Neuronal stem cell (in vitro differentiated cells): ENCODE measurements around the gene ZBTB49. TPM values are rescaled to one million over a fixed set of nuclear protein-coding genes. Genes with fewer than 3 reads are reported as not detected.

Experiments
- DNase-seq: peaks from one replicate; pipeline ENCODE4 v3.0.0-alpha.2; 2013; ENCODE audit warnings: low spot score
- H2AFZ ChIP-seq: one replicate; pipeline ENCODE4 v1.6.1; 2013; ENCODE audit warnings: mild to moderate bottlenecking, low read length, inconsistent platforms
- H2AK5ac ChIP-seq: 2 replicates; pipeline ENCODE4 v1.6.1; 2013; ENCODE audit warnings: low read depth, mild to moderate bottlenecking, inconsistent platforms, low read length, moderate library complexity, mixed read lengths
- H2BK120ac ChIP-seq: 2 replicates; pipeline ENCODE4 v1.6.1; 2013; ENCODE audit warnings: low read depth, mild to moderate bottlenecking, inconsistent platforms, low read length, moderate library complexity, mixed read lengths
- H2BK12ac ChIP-seq: one replicate; pipeline ENCODE4 v1.6.1; 2013; ENCODE audit warnings: low read length, inconsistent platforms
- H2BK15ac ChIP-seq: 2 replicates; pipeline ENCODE4 v1.6.1; 2013; ENCODE audit warnings: mild to moderate bottlenecking, low read length, inconsistent platforms, mixed read lengths
- H2BK5ac ChIP-seq: one replicate; pipeline ENCODE4 v1.6.1; 2013; ENCODE audit warnings: inconsistent platforms, mild to moderate bottlenecking, low read length, moderate library complexity
- H3K14ac ChIP-seq: one replicate; pipeline ENCODE4 v1.6.1; 2013; ENCODE audit warnings: low read length, inconsistent platforms
- H3K18ac ChIP-seq: 2 replicates; pipeline ENCODE4 v1.6.1; 2013; ENCODE audit warnings: low read length, inconsistent platforms
- H3K23ac ChIP-seq: 2 replicates; pipeline ENCODE4 v1.6.1; 2013; ENCODE audit warnings: low read depth, mild to moderate bottlenecking, mixed read lengths, low read length, inconsistent platforms; ENCODE audit not compliant: poor library complexity
- H3K27ac ChIP-seq: replicated peaks from 3 replicates; pipeline ENCODE4 v1.5.1; 2013; ENCODE audit warnings: low read length, inconsistent platforms
- H3K27me3 ChIP-seq, 3 experiments: 2 replicates each; pipeline ENCODE4 v1.6.1; 2013; ENCODE audit warnings: low read length in 3 of 3, mild to moderate bottlenecking in 2 of 3, inconsistent platforms in 1 of 3, low read depth in 1 of 3, mixed read lengths in 1 of 3, moderate library complexity in 1 of 3; ENCODE audit not compliant: control insufficient read depth in 3 of 3, insufficient read depth in 3 of 3
- H3K36me3 ChIP-seq, 2 donors: replicated peaks in 1 of 2; 2 replicates each; pipeline ENCODE4 v1.6.1; 2013; ENCODE audit warnings: low read length in 2 of 2; ENCODE audit not compliant: control insufficient read depth in 2 of 2, insufficient read depth in 2 of 2
- H3K4ac ChIP-seq: 2 replicates; pipeline ENCODE4 v1.6.1; 2013; ENCODE audit warnings: inconsistent platforms, mild to moderate bottlenecking, low read length, moderate library complexity
- H3K4me1 ChIP-seq, 2 donors: 1 replicate in 1 of 2; 2 replicates in 1 of 2; pipeline ENCODE4 v1.6.1; 2013; ENCODE audit warnings: low read length in 2 of 2, low read depth in 1 of 2; ENCODE audit not compliant: control insufficient read depth in 2 of 2, insufficient read depth in 1 of 2
- H3K4me2 ChIP-seq: one replicate; pipeline ENCODE4 v1.6.1; 2013; ENCODE audit warnings: mild to moderate bottlenecking, low read length, inconsistent platforms; ENCODE audit not compliant: insufficient read depth, poor library complexity, severe bottlenecking
- H3K4me3 ChIP-seq, 2 donors: 2 replicates each; pipeline ENCODE4 v1.5.1; 2013; ENCODE audit warnings: low read length in 2 of 2, mild to moderate bottlenecking in 2 of 2, inconsistent platforms in 1 of 2, moderate library complexity in 1 of 2
- H3K79me1 ChIP-seq: one replicate; pipeline ENCODE4 v1.6.1; 2013; ENCODE audit warnings: low read depth, mild to moderate bottlenecking, inconsistent platforms, low read length, moderate library complexity
- H3K9ac ChIP-seq: one replicate; pipeline ENCODE4 v1.6.1; 2013; ENCODE audit warnings: mild to moderate bottlenecking, low read depth, low read length, inconsistent platforms; ENCODE audit not compliant: poor library complexity
- H3K9me3 ChIP-seq, 2 donors: replicated peaks in 1 of 2; 2 replicates each; pipeline versions ENCODE3 to v1.6.1; 2013; ENCODE audit warnings: low read length in 2 of 2, mild to moderate bottlenecking in 2 of 2, inconsistent platforms in 1 of 2, low read depth in 1 of 2, mixed read lengths in 1 of 2, moderate library complexity in 1 of 2; ENCODE audit not compliant: control insufficient read depth in 2 of 2, insufficient read depth in 1 of 2
- H4K8ac ChIP-seq: one replicate; pipeline ENCODE4 v1.6.1; 2013; ENCODE audit warnings: low read depth, mild to moderate bottlenecking, inconsistent platforms, low read length, moderate library complexity
- H4K91ac ChIP-seq: one replicate; pipeline ENCODE4 v1.6.1; 2013; ENCODE audit warnings: low read length, low read depth, mild to moderate bottlenecking, inconsistent platforms; ENCODE audit not compliant: poor library complexity
- WGBS, 2 donors: extraction: QIAGEN DNeasy Blood & Tissue Kit; methylation state at CpG; one replicate each; pipeline ENCODE4 v1.1.7; 2013; ENCODE audit warnings: missing lambda C conversion rate in 2 of 2, mixed read lengths in 1 of 2; ENCODE audit not compliant: insufficient read length in 2 of 2, insufficient replicate concordance in 1 of 2; ENCODE audit errors: extremely low coverage in 2 of 2; 5-methylcytosine and 5-hydroxymethylcytosine counted together
- polyA plus RNA-seq, 2 experiments: library from polyadenylated mRNA; stranded (reverse); fragments of 200-250 nt; gene quantifications; one replicate each; pipeline ENCODE4 v1.2.3, GENCODE V29; 2013

The ZBTB49 gene, protein sequence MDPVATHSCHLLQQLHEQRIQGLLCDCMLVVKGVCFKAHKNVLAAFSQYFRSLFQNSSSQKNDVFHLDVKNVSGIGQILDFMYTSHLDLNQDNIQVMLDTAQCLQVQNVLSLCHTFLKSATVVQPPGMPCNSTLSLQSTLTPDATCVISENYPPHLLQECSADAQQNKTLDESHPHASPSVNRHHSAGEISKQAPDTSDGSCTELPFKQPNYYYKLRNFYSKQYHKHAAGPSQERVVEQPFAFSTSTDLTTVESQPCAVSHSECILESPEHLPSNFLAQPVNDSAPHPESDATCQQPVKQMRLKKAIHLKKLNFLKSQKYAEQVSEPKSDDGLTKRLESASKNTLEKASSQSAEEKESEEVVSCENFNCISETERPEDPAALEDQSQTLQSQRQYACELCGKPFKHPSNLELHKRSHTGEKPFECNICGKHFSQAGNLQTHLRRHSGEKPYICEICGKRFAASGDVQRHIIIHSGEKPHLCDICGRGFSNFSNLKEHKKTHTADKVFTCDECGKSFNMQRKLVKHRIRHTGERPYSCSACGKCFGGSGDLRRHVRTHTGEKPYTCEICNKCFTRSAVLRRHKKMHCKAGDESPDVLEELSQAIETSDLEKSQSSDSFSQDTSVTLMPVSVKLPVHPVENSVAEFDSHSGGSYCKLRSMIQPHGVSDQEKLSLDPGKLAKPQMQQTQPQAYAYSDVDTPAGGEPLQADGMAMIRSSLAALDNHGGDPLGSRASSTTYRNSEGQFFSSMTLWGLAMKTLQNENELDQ
- polyA plus RNA-seq (2013, experiment 1 of 2), result 4.5 TPM
- 4.1 TPM for polyA plus RNA-seq (2013, experiment 2 of 2)

GRCh38 chr4:4289941-4290850, at the start of gene ZBTB49, which contains the start of gene LYAR:
TSS of gene ZBTB49 (plus strand) at chr4:4290251. CDS start at chr4:4299946, 9,695 bp downstream.
TSS of gene LYAR (minus strand) at chr4:4290154. CDS start at chr4:4283742, 6,412 bp downstream.
- H3K18ac ChIP-seq, result peak within 1 kb of the TSS; percentile 91
- H3K4me3 ChIP-seq, result peak within 1 kb of the TSS; percentile 72 to 99
- peak within 1 kb of the TSS; percentile 82 for H3K4me2 ChIP-seq
- H3K14ac ChIP-seq, result no peak within 1 kb of the TSS
- H2BK5ac ChIP-seq, result peak within 1 kb of the TSS; percentile 2
- H4K8ac ChIP-seq, result no peak within 1 kb of the TSS
- peak within 1 kb of the TSS; percentile 89 for H3K23ac ChIP-seq
- H2AFZ ChIP-seq, result peak within 1 kb of the TSS; percentile 93
- H3K9ac ChIP-seq, result peak within 1 kb of the TSS; percentile 95
- no peaks in the 10 kb centered on the region for H3K27me3 ChIP-seq
- WGBS, 2 donors, result no CpG with 5 or more reads among the region's 77 CpGs
- H3K36me3 ChIP-seq, result peaks cover 8 to 19% of the 10 kb centered on the region in 2 donors
- no peak within 1 kb of the TSS for H2BK12ac ChIP-seq
- H3K4ac ChIP-seq, result no peak within 1 kb of the TSS
- H4K91ac ChIP-seq, result no peak within 1 kb of the TSS
- H3K27ac ChIP-seq, result no peak within 1 kb of the TSS
- DNase-seq, result peak; percentile 94
- H3K79me1 ChIP-seq, result peaks cover 10% of the 10 kb centered on the region
- no peak within 1 kb of the TSS for H2AK5ac ChIP-seq
- H2BK120ac ChIP-seq, result no peak within 1 kb of the TSS
- no peak within 1 kb of the TSS for H2BK15ac ChIP-seq
- no peaks in the 10 kb centered on the region for H3K9me3 ChIP-seq
- H3K4me1 ChIP-seq, result peaks cover 6 to 13% of the 10 kb centered on the region in 2 donors

GRCh38 chr4:4245172-4245571, 44.9 kb upstream of the ZBTB49 start:
- Histone ChIP-seq H3K14ac (no peak overlapping the region), H3K4ac (no peak overlapping the region), H3K36me3 (peaks cover 15 to 59% of the 10 kb centered on the region in 2 donors), H4K91ac (no peak overlapping the region), H3K4me2 (no peak overlapping the region), H2BK15ac (no peak overlapping the region), H2BK120ac (no peak overlapping the region), H3K9ac (no peak overlapping the region), H3K9me3 (no peaks in the 10 kb centered on the region), H3K18ac (no peak overlapping the region), H2AK5ac (no peak overlapping the region), H3K4me1 (peaks cover 5 to 8% of the 10 kb centered on the region in 2 donors), H2BK5ac (no peak overlapping the region), H3K23ac (no peak overlapping the region), H2BK12ac (no peak overlapping the region), H3K27ac (no peak overlapping the region), H2AFZ (no peak overlapping the region), H3K27me3 (no peaks in the 10 kb centered on the region), H4K8ac (no peak overlapping the region), H3K79me1 (peaks cover 3% of the 10 kb centered on the region), H3K4me3 (no peak overlapping the region)
- WGBS, 2 donors, result no CpG with 5 or more reads among the region's 1 CpG
- DNase-seq, result no peak

DNA sequence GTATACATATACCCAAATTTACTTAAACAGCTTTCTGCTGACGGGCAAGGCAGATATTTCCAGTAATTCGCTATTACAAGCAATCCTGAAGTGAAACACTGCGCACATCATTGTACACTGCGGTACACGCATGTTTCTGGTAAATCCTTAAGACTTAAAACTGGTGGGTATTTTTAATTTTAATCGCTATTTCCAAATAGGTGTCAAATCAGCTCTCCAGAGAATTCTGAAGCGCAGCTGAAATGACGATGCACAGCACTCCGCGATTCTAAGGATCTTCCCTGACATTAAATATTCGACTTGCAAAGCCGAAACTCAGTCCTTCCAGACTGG, 42.4 kb upstream of the ZBTB49 start:
- H3K27ac ChIP-seq, result peak overlapping the region; percentile 85
- peak overlapping the region; percentile 75 for H3K4me2 ChIP-seq
- peaks cover 3% of the 10 kb centered on the region for H3K79me1 ChIP-seq
- peak overlapping the region; percentile 95 for H2AFZ ChIP-seq
- peaks cover 5 to 8% of the 10 kb centered on the region in 2 donors for H3K4me1 ChIP-seq
- H2BK12ac ChIP-seq, result no peak overlapping the region
- no peak overlapping the region for H3K4ac ChIP-seq
- peaks cover 10 to 36% of the 10 kb centered on the region in 2 donors for H3K36me3 ChIP-seq
- DNase-seq, result no peak
- H2AK5ac ChIP-seq, result peak overlapping the region; percentile 47
- H3K9me3 ChIP-seq, result no peaks in the 10 kb centered on the region
- no peak overlapping the region for H2BK120ac ChIP-seq
- no peak overlapping the region for H4K8ac ChIP-seq
- no peak overlapping the region for H4K91ac ChIP-seq
- peak overlapping the region; percentile 29 for H3K23ac ChIP-seq
- no peak overlapping the region for H2BK15ac ChIP-seq
- no peak overlapping the region for H2BK5ac ChIP-seq
- H3K18ac ChIP-seq, result peak overlapping the region; percentile 96
- peak overlapping the region; percentile 71 to 95 for H3K4me3 ChIP-seq
- WGBS, 2 donors, result no CpG with 5 or more reads among the region's 12 CpGs
- H3K14ac ChIP-seq, result no peak overlapping the region
- H3K9ac ChIP-seq, result peak overlapping the region; percentile 91
- H3K27me3 ChIP-seq, result no peaks in the 10 kb centered on the region
